Tongue (tissue), 2 donors: Measurements from ENCODE around the gene PACS1. TPM values are rescaled to one million over a fixed set of nuclear protein-coding genes. Genes with fewer than 3 reads are reported as not detected.

Experiments used
- DNase-seq: peaks from one replicate; pipeline ENCODE4 v3.0.0-alpha.2; 2015
- total RNA-seq: library from RNA; depleted of rRNA; stranded (reverse); fragments of >200 nt; gene quantifications from one replicate; pipeline ENCODE4 v1.2.3, GENCODE V29; 2014

PACS1 gene
- total RNA-seq, 1 donor from 2014 or later, result 27.0 TPM

GRCh38 chr11:66277471-66278362, 207.6 kb downstream of the PACS1 start, which contains the start of gene CNIH2:
CNIH2 (plus strand) TSS chr11:66278175; CDS start chr11:66278457, 282 bp downstream.
- DNase-seq, result peak; percentile 68

GRCh38 chr11:66278363-66279091, 208.5 kb downstream of the PACS1 start:
- no peak for DNase-seq

- no peak for DNase-seq
Measured at GRCh38 chr11:66279092-66279734, 209.1 kb downstream of the PACS1 start.

- peak; percentile 79 for DNase-seq
Measured at GRCh38 chr11:66280428-66280827, 210.4 kb downstream of the PACS1 start.

- no peak for DNase-seq
Measured at GRCh38 chr11:66281001-66281400, 210.9 kb downstream of the PACS1 start.

- DNase-seq, result no peak
Measured at GRCh38 chr11:66281776-66282467, 211.8 kb downstream of the PACS1 start.

- DNase-seq, result peak; percentile 99
Measured at GRCh38 chr11:66282468-66283455, 212.7 kb downstream of the PACS1 start.

GRCh38 chr11:66283461-66284105, 213.5 kb downstream of the PACS1 start:
- no peak for DNase-seq

- DNase-seq, result no peak
Measured at GRCh38 chr11:66284526-66285078, 214.5 kb downstream of the PACS1 start.

GRCh38 chr11:66285250-66285947, 215.3 kb downstream of the PACS1 start:
- no peak for DNase-seq

- no peak for DNase-seq
Measured at GRCh38 chr11:66286699-66287098, 216.6 kb downstream of the PACS1 start.

GRCh38 chr11:66287211-66287888, 217.3 kb downstream of the PACS1 start:
- DNase-seq, result no peak

GRCh38 chr11:66287889-66288670, 218.0 kb downstream of the PACS1 start:
- DNase-seq, result no peak

GRCh38 chr11:66288671-66289547, 218.8 kb downstream of the PACS1 start, which contains the start of gene YIF1A:
YIF1A (minus strand) TSS chr11:66289143; CDS start chr11:66288985, 158 bp downstream.
- DNase-seq, result peak; percentile 100

- DNase-seq, result peak; percentile 92
Measured at GRCh38 chr11:66289548-66290329, 219.7 kb downstream of the PACS1 start.

GRCh38 chr11:66290330-66290621, 220.2 kb downstream of the PACS1 start:
- DNase-seq, result no peak
